GM12875 (cell line): ENCODE data around the gene LHX3.
"Not testable (repeated sequence)": the region's sequence is repeated elsewhere in the genome, so short reads cannot be mapped to it uniquely, and the experiment has no call there.

ENCODE experiments used
- H3K4me3 ChIP-seq: one replicate; pipeline ENCODE4 v1.5.1; 2011; ENCODE audit warnings: low read depth, low read length, control low read depth
- CTCF ChIP-seq: IDR thresholded peaks from 2 replicates; pipeline ENCODE4 v1.5.1; 2011; ENCODE audit warnings: low read depth, mild to moderate bottlenecking, control low read depth, inconsistent platforms, low read length, moderate library complexity, borderline replicate concordance; ENCODE audit not compliant: insufficient read depth

Gene LHX3

GRCh38 chr9:136239983-136240330 lies 35.0 kb upstream of the LHX3 start:
- H3K4me3 ChIP-seq, result no peak overlapping the region
- no peak for TF ChIP-seq CTCF

GRCh38 chr9:136239135-136239982 lies 34.4 kb upstream of the LHX3 start:
- no peak overlapping the region for H3K4me3 ChIP-seq
- no peak for TF ChIP-seq CTCF

GRCh38 chr9:136238342-136238732 lies 33.4 kb upstream of the LHX3 start:
- no peak overlapping the region for H3K4me3 ChIP-seq
- TF ChIP-seq CTCF, result no peak

- H3K4me3 ChIP-seq, result no peak overlapping the region
- TF ChIP-seq CTCF, result no peak
These were observed 32.8 kb upstream of the LHX3 start for GRCh38 chr9:136237486-136238341.

- H3K4me3 ChIP-seq, result not testable (repeated sequence)
These were observed 31.8 kb upstream of the LHX3 start for GRCh38 chr9:136236471-136237410.

- no peak overlapping the region for H3K4me3 ChIP-seq
- no peak for TF ChIP-seq CTCF
These were observed 31.0 kb upstream of the LHX3 start for GRCh38 chr9:136235709-136236455.
